PC-9 (cell line): ENCODE data around the gene KCNH8.

Source experiments
- CTCF ChIP-seq: fragments of 200-600 bp; sonication (generic); conservative IDR thresholded peaks from 2 replicates; pipeline ENCODE4 v1.6.1; 2017; ENCODE audit warnings: mixed run types, antibody characterized with exemption, mild to moderate bottlenecking, moderate library complexity
- EZH2 ChIP-seq: fragments of 200-600 bp; sonication (generic); IDR thresholded peaks from 2 replicates; pipeline ENCODE4 v1.8.0; 2017; ENCODE audit warnings: antibody characterized with exemption, low read depth

DNA sequence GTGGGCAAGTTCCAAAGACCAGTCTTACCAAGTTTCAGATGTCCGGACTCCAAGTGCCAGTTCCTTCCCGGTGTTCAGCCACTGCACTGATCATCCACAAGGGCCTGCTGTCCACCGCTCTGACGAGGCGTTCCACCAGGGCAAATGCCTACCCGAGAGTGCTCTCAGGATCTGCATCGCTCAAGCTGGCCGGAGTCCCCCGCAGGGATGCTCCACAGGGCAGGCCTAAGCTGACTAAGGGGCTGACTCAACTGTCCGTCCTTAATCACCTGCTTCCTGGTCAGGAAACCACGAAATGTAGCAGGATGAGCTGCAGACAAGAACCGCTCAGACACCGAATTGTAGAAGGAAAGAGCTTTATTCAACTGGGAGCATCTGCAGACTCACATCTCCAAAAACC lies 341.6 kb downstream of the KCNH8 start:
- TF ChIP-seq CTCF = no peak
- no peak for TF ChIP-seq EZH2
